Gastroesophageal sphincter (tissue), 3 donors: ENCODE results near the gene NHS.
A peak's percentile ranks its signal among the peaks of the same experiment; 100 is the strongest.

ENCODE experiments used
- CTCF ChIP-seq, 4 experiments: fragments of 200-600 bp in 2 of 4; fragments of 450-650 bp in 2 of 4; sonication (generic) in 1 of 4; IDR thresholded peaks; one replicate each; pipeline ENCODE4 v1.5.1; 2017 to 2019; ENCODE audit warnings: antibody characterized with exemption in 4 of 4, mild to moderate bottlenecking in 2 of 4, moderate library complexity in 2 of 4
- POLR2A ChIP-seq, 2 donors: fragments of 450-650 bp; IDR thresholded peaks; one replicate each; pipeline ENCODE4 v1.6.1; 2017; ENCODE audit warnings: antibody characterized with exemption in 2 of 2, mild to moderate bottlenecking in 2 of 2, moderate library complexity in 1 of 2
- POLR2AphosphoS5 ChIP-seq: sonication (generic); formaldehyde crosslinking; IDR thresholded peaks from one replicate; pipeline ENCODE4 v1.6.1; 2017; ENCODE audit warnings: antibody characterized with exemption

- no peak for TF ChIP-seq CTCF (IDR thresholded peaks at IDR 0.05)
- TF ChIP-seq POLR2A (IDR thresholded peaks at IDR 0.05), result peak in 1 of 2 donors; percentile 16
- peak; percentile 48 for TF ChIP-seq POLR2AphosphoS5
Measured at GRCh38 chrX:17377091-17377717, 2.2 kb downstream of the NHS start.
